HG03460 (cell line): Measurements from ENCODE around the gene KNL1.
A peak's percentile ranks its signal among the peaks of the same experiment; 100 is the strongest.

Experiments
- ATAC-seq: cut with Tn5 transposase; IDR thresholded peaks from one replicate; pipeline ENCODE4 v1.9.1; 2021; ENCODE audit not compliant: unreplicated experiment

Gene KNL1

GRCh38 chr15:40582726-40583246, 11.3 kb upstream of the KNL1 start:
- ATAC-seq, result no peak

GRCh38 chr15:40584191-40584590, 9.9 kb upstream of the KNL1 start:
- ATAC-seq, result no peak

- ATAC-seq, result no peak
These were observed 3.4 kb upstream of the KNL1 start for GRCh38 chr15:40590667-40591050.

- no peak for ATAC-seq
These were observed 2.7 kb upstream of the KNL1 start for GRCh38 chr15:40591389-40591788.

- ATAC-seq, result no peak
These were observed 884 bp upstream of the KNL1 start for GRCh38 chr15:40593165-40593564.

- peak; percentile 41 for ATAC-seq
These were observed 384 bp downstream of the KNL1 start for GRCh38 chr15:40594429-40594836.

GRCh38 chr15:40595219-40595618, 1.2 kb downstream of the KNL1 start:
- ATAC-seq, result no peak

GRCh38 chr15:40595773-40596172, 1.7 kb downstream of the KNL1 start:
- ATAC-seq, result no peak

GRCh38 chr15:40597024-40597423, 3.0 kb downstream of the KNL1 start:
- ATAC-seq, result no peak

- ATAC-seq, result no peak
These were observed 4.1 kb downstream of the KNL1 start for GRCh38 chr15:40598126-40598525.

- no peak for ATAC-seq
These were observed 4.6 kb downstream of the KNL1 start for GRCh38 chr15:40598672-40599071.

GRCh38 chr15:40600956-40601355, 6.9 kb downstream of the KNL1 start:
- no peak for ATAC-seq

- no peak for ATAC-seq
These were observed 9.9 kb downstream of the KNL1 start for GRCh38 chr15:40603935-40604334.

GRCh38 chr15:40613080-40613479, 19.0 kb downstream of the KNL1 start:
- no peak for ATAC-seq

- no peak for ATAC-seq
These were observed 24.0 kb downstream of the KNL1 start for GRCh38 chr15:40618023-40618422.

- ATAC-seq, result no peak
These were observed 24.9 kb downstream of the KNL1 start for GRCh38 chr15:40618906-40619305.

- ATAC-seq, result no peak
These were observed 29.3 kb downstream of the KNL1 start for GRCh38 chr15:40623361-40623760.

- no peak for ATAC-seq
These were observed 36.3 kb downstream of the KNL1 start for GRCh38 chr15:40630313-40630712.

- no peak for ATAC-seq
These were observed 39.1 kb downstream of the KNL1 start for GRCh38 chr15:40633178-40633577.

- ATAC-seq, result no peak
These were observed 43.2 kb downstream of the KNL1 start for GRCh38 chr15:40637221-40637745.

- ATAC-seq, result no peak
These were observed 45.6 kb downstream of the KNL1 start for GRCh38 chr15:40639677-40640076.

- ATAC-seq, result no peak
These were observed 53.5 kb downstream of the KNL1 start for GRCh38 chr15:40647523-40647922.

- no peak for ATAC-seq
These were observed 56.4 kb downstream of the KNL1 start for GRCh38 chr15:40650479-40650878.
